GM23338 (cell line): ENCODE measurements around the gene ZNF516. TPM values are rescaled to one million over a fixed set of nuclear protein-coding genes. Genes with fewer than 3 reads are reported as not detected.
A peak's percentile ranks its signal among the peaks of the same experiment; 100 is the strongest.

Experiments
- ATAC-seq: fragments of 200-7000 bp; cut with Tn5 transposase; 3 replicates; pipeline ENCODE4 v1.9.1; 2020
- DNase-seq: peaks from one replicate; pipeline ENCODE4 v3.0.0-alpha.2; 2015; ENCODE audit warnings: low spot score
- H2AFZ ChIP-seq: fragments of 200-600 bp; sonication (generic); 2 replicates; pipeline ENCODE4 v1.8.0; 2016; ENCODE audit warnings: antibody characterized with exemption, mild to moderate bottlenecking, moderate library complexity
- H3F3A ChIP-seq: fragments of 200-600 bp; sonication (generic); replicated peaks from 2 replicates; pipeline ENCODE4 v1.8.0; 2017; ENCODE audit warnings: antibody characterized with exemption, mixed run types, low read depth
- H3K27ac ChIP-seq: fragments of 200-600 bp; sonication (generic); 2 replicates; pipeline ENCODE4 v1.6.1; 2016; ENCODE audit warnings: low read depth
- H3K27me3 ChIP-seq: fragments of 200-600 bp; sonication (generic); 2 replicates; pipeline ENCODE4 v1.8.0; 2016; ENCODE audit warnings: mild to moderate bottlenecking, mixed run types, moderate library complexity; ENCODE audit not compliant: insufficient read depth
- H3K36me3 ChIP-seq: fragments of 200-600 bp; sonication (generic); 2 replicates; pipeline ENCODE4 v1.8.0; 2016; ENCODE audit warnings: mild to moderate bottlenecking; ENCODE audit not compliant: insufficient read depth
- H3K4me1 ChIP-seq: fragments of 200-600 bp; sonication (generic); 2 replicates; pipeline ENCODE4 v1.8.0; 2016; ENCODE audit warnings: mild to moderate bottlenecking, moderate library complexity; ENCODE audit not compliant: insufficient read depth
- H3K4me2 ChIP-seq: fragments of 200-600 bp; sonication (generic); 2 replicates; pipeline ENCODE4 v1.7.1; 2017; ENCODE audit warnings: mixed run types
- H3K4me3 ChIP-seq: fragments of 200-600 bp; sonication (generic); 2 replicates; pipeline ENCODE4 v1.6.1; 2016; ENCODE audit warnings: mixed run types
- H3K79me2 ChIP-seq: fragments of 200-600 bp; sonication (generic); replicated peaks from 2 replicates; pipeline ENCODE4 v1.8.0; 2017; ENCODE audit warnings: mild to moderate bottlenecking; ENCODE audit not compliant: insufficient read depth
- H3K9me2 ChIP-seq: fragments of 200-600 bp; sonication (generic); 2 replicates; pipeline ENCODE4 v1.8.0; 2017; ENCODE audit not compliant: insufficient read depth
- H4K20me1 ChIP-seq: fragments of 200-600 bp; sonication (generic); replicated peaks from 2 replicates; pipeline ENCODE4 v1.8.0; 2017; ENCODE audit warnings: mild to moderate bottlenecking; ENCODE audit not compliant: insufficient read depth
- H3K27ac Mint-ChIP-seq: 2 replicates; pipeline ENCODE4 v1.8.0; 2020; ENCODE audit warnings: inconsistent platforms, mild to moderate bottlenecking, moderate library complexity, mixed read lengths
- H3K27me3 Mint-ChIP-seq: 3 replicates; pipeline ENCODE4 v1.8.0; 2022; ENCODE audit warnings: low read depth, mild to moderate bottlenecking, moderate library complexity, mixed read lengths, inconsistent platforms; ENCODE audit not compliant: insufficient read depth, poor library complexity
- H3K36me3 Mint-ChIP-seq: 3 replicates; pipeline ENCODE4 v1.8.0; 2021; ENCODE audit warnings: low read depth, mild to moderate bottlenecking, inconsistent platforms, moderate library complexity, mixed read lengths
- H3K4me1 Mint-ChIP-seq: 3 replicates; pipeline ENCODE4 v1.8.0; 2020; ENCODE audit warnings: mild to moderate bottlenecking, inconsistent platforms, mixed read lengths
- H3K4me3 Mint-ChIP-seq: 3 replicates; pipeline ENCODE4 v1.8.0; 2021; ENCODE audit warnings: moderate library complexity, mild to moderate bottlenecking, inconsistent platforms, mixed read lengths
- H3K9me3 Mint-ChIP-seq: 3 replicates; pipeline ENCODE4 v1.8.0; 2020; ENCODE audit warnings: moderate library complexity, mild to moderate bottlenecking, inconsistent platforms, mixed read lengths
- CREB1 ChIP-seq: fragments of 250-450 bp; sonication (Bioruptor Pico); IDR thresholded peaks from 2 replicates; pipeline ENCODE4 v1.5.0; 2020; ENCODE audit warnings: low read depth, mild to moderate bottlenecking, moderate library complexity
- EZH2phosphoT487 ChIP-seq: fragments of 200-600 bp; sonication (generic); IDR thresholded peaks from one replicate; pipeline ENCODE4 v1.8.1; 2018; ENCODE audit warnings: antibody characterized with exemption; ENCODE audit not compliant: unreplicated experiment
- NANOG ChIP-seq: IDR thresholded peaks from 2 replicates; pipeline ENCODE4 v1.6.1; 2016; ENCODE audit warnings: antibody characterized with exemption, borderline replicate concordance
- ZNF331 ChIP-seq: fragments of 250-450 bp; sonication (Bioruptor Pico); IDR thresholded peaks from 2 replicates; pipeline ENCODE4 v1.5.0; 2020; ENCODE audit warnings: low read depth, mild to moderate bottlenecking, moderate library complexity
- polyA plus RNA-seq: library from polyadenylated mRNA; unstranded; fragments of >200 nt; fragmentation: Nextera tagmentation; extraction: Ambion mirVana; gene quantifications from 2 replicates; pipeline ENCODE4 v1.2.1, GENCODE V29; 2016
- total RNA-seq: library from RNA; depleted of rRNA; stranded (reverse); fragments of >200 nt; shearing (Covaris generic); gene quantifications from 2 replicates; pipeline ENCODE4 v1.2.3, GENCODE V29; 2014
- TF ChIP-seq, protein P1 (sequence below): IDR thresholded peaks from one replicate; pipeline ENCODE4 v1.6.1; 2018; ENCODE audit warnings: antibody characterized with exemption; ENCODE audit not compliant: unreplicated experiment
- TF ChIP-seq, protein P2 (sequence below), 2 experiments: fragments of 200-600 bp in 1 of 2; sonication (generic) in 1 of 2; conservative IDR thresholded peaks; 2 replicates each; pipeline versions ENCODE4 v1.5.1 to v1.6.1; 2016 to 2017; ENCODE audit warnings: antibody characterized with exemption in 2 of 2, low read depth in 2 of 2, mild to moderate bottlenecking in 2 of 2, moderate library complexity in 1 of 2

The ZNF516 gene
- total and polyA plus RNA-seq, 2 experiments from 2014 or later: 11.9 to 24.2 TPM

DNA sequence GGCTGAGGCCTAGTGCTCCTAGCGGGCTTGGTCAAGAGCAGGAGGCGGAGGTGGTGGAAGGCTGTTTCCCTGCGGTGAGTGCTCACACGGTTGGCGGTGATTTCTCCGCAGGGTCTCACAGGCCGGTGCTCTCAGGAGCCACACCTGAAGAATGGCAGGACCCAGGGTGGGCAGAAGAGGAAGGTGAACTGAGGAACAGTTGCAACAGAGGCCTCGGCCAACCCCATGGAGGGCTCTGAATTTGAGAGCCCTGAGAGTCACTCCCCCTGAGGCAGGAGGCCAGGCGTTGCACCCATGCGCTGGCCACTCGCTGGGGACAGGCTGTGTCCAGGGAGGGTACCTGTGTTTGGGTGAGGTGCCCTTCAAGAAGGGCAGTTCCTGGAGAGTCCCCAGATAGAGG, 35.3 kb upstream of the ZNF516 start (continued):
- TF ChIP-seq, protein P1, sequence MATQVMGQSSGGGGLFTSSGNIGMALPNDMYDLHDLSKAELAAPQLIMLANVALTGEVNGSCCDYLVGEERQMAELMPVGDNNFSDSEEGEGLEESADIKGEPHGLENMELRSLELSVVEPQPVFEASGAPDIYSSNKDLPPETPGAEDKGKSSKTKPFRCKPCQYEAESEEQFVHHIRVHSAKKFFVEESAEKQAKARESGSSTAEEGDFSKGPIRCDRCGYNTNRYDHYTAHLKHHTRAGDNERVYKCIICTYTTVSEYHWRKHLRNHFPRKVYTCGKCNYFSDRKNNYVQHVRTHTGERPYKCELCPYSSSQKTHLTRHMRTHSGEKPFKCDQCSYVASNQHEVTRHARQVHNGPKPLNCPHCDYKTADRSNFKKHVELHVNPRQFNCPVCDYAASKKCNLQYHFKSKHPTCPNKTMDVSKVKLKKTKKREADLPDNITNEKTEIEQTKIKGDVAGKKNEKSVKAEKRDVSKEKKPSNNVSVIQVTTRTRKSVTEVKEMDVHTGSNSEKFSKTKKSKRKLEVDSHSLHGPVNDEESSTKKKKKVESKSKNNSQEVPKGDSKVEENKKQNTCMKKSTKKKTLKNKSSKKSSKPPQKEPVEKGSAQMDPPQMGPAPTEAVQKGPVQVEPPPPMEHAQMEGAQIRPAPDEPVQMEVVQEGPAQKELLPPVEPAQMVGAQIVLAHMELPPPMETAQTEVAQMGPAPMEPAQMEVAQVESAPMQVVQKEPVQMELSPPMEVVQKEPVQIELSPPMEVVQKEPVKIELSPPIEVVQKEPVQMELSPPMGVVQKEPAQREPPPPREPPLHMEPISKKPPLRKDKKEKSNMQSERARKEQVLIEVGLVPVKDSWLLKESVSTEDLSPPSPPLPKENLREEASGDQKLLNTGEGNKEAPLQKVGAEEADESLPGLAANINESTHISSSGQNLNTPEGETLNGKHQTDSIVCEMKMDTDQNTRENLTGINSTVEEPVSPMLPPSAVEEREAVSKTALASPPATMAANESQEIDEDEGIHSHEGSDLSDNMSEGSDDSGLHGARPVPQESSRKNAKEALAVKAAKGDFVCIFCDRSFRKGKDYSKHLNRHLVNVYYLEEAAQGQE: no peak
- no peak for TF ChIP-seq CREB1 (CRISPR knock-in tag)

DNA sequence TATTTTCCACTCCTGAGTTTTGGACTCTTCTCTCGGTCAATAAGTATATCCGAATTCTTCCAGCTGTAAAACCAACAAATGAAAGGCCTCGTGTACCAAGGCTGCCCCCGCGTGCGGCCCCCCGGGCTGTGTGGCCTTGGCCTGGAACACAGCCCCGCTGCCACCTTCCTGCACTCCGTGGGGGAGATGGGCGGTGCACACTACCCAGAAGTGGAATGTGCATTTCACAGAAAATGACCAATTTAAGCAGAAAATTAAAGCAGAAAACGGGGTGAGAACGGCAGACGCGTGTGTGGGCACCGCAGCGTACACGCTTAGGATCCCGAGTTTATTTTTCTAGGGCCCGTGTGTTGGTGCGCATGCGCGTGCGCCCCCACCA, 34.4 kb upstream of the ZNF516 start:
- DNase-seq (no peak), ATAC-seq (no peak)
- TF ChIP-seq NANOG (no peak), EZH2phosphoT487 (no peak), ZNF331 (CRISPR knock-in tag) (no peak)
- TF ChIP-seq, protein P2, sequence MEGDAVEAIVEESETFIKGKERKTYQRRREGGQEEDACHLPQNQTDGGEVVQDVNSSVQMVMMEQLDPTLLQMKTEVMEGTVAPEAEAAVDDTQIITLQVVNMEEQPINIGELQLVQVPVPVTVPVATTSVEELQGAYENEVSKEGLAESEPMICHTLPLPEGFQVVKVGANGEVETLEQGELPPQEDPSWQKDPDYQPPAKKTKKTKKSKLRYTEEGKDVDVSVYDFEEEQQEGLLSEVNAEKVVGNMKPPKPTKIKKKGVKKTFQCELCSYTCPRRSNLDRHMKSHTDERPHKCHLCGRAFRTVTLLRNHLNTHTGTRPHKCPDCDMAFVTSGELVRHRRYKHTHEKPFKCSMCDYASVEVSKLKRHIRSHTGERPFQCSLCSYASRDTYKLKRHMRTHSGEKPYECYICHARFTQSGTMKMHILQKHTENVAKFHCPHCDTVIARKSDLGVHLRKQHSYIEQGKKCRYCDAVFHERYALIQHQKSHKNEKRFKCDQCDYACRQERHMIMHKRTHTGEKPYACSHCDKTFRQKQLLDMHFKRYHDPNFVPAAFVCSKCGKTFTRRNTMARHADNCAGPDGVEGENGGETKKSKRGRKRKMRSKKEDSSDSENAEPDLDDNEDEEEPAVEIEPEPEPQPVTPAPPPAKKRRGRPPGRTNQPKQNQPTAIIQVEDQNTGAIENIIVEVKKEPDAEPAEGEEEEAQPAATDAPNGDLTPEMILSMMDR (conservative IDR thresholded peaks at IDR 0.05; ENCODE audit: low read depth in 2 of 2): no peak
- Mint-ChIP-seq H3K27me3 (peaks cover 16% of the 10 kb centered on the region), H3K27ac (no peak overlapping the region), H3K36me3 (no peaks in the 10 kb centered on the region), H3K9me3 (no peaks in the 10 kb centered on the region; the same call in 2 of the 3 replicates), H3K4me3 (peak overlapping the region; percentile 43; the same call in 2 of the 3 replicates), H3K4me1 (peaks cover 23% of the 10 kb centered on the region)
- Histone ChIP-seq H3K4me2 (peak overlapping the region; percentile 68; the same call in 1 of the 2 replicates), H3K4me3 (no peak overlapping the region), H3K36me3 (no peaks in the 10 kb centered on the region), H2AFZ (peak overlapping the region; percentile 88), H3K9me2 (no peaks in the 10 kb centered on the region), H3F3A (no peaks in the 10 kb centered on the region), H3K27me3 (no peaks in the 10 kb centered on the region), H3K27ac (no peak overlapping the region), H3K79me2 (no peaks in the 10 kb centered on the region), H3K4me1 (peaks cover 28% of the 10 kb centered on the region), H4K20me1 (no peaks in the 10 kb centered on the region)
